Femur (tissue), 1 donor: ENCODE measurements around the gene PCDH9.

ENCODE experiments used
- DNase-seq: peaks from one replicate; pipeline ENCODE4 v3.0.0-alpha.2; 2017

PCDH9 gene

DNA sequence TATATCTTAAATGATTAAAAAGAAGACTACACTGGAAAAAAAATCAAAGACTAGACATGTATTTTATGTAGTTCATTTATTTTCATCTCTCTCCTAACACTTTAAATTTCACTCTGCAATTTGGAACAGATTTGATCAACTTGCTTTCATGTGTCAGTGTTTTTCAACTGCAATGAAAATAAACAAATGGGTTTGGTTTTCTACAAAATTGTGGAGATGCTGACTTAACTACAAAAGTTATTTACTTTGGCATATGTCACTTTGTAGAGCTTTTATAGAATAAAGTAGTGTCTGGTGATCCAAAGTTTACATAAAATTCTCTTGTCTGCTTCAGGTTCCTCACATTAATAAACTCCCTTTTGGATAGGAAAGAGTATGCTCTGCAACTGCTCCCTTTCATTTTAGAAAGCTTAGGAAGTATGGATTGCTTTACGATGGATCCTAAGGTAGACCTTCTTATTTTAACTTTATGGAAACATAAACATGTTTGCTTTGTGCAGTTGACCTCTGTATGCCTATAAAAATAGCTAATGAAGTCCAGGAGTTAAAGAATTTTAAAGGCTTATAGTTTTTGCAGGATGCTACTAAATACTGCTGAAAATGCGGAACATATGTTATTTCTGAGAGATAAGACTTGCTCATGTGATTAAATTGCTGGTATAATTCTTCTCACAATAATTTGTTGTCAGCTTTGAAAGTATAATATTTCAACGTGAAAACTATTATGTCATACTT lies 815.9 kb downstream of the PCDH9 start:
- DNase-seq, result no peak

DNA sequence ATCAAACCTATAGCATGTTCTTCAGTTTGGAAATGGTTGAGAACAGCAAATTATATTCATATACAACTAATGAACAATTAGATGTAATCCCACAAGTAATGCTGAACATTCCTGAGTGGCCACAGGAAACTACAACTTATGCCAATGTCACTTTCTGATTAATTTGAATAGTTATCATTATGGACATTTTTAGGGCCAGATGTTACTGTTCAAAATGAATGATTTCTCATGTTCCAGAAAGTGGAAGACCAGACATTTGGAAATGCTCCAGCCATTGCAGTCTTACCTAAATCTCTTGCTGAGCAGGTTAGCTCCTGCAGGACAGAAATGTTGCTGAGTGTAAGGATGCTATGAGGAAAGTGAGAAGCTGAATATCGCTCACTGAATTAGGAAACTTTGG lies 819.8 kb downstream of the PCDH9 start:
- no peak for DNase-seq

DNA sequence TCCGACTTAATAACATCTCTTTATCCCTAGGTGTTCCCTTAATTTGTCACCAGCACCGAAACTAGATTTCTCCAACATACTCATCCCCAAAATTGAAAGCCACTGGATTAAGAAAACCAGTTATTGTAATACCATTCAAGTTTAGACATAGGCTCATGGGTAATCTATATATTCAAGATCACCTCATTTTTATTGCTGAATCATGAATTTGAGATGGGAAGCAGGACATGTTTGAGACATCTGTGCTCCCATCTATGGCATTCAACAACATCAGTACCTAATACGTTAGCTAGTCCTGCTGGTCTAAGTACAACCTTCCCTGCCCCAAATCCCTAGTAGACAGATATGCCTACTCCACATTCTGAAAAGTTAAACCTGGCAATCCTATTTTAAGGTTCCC lies 820.6 kb downstream of the PCDH9 start:
- DNase-seq, result no peak

DNA sequence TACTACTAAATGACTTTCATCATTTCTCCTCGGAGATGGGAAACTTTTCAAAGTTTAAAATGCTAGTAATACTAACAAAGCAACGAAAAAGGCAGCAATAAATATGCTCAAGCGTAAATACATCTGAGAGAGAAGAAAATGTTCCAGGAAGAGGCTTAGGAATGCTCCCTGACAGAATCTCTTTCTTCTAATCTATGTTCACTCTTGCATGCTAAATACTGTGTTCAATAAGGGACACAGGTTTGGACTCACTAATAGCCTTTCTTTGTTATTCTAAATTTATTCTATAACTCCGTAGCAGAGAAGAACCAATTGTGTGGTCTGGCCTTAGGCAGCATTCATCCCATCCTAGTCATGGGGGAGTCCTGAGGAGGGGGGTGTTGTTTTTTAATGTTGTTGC lies 823.0 kb downstream of the PCDH9 start:
- DNase-seq, result no peak

DNA sequence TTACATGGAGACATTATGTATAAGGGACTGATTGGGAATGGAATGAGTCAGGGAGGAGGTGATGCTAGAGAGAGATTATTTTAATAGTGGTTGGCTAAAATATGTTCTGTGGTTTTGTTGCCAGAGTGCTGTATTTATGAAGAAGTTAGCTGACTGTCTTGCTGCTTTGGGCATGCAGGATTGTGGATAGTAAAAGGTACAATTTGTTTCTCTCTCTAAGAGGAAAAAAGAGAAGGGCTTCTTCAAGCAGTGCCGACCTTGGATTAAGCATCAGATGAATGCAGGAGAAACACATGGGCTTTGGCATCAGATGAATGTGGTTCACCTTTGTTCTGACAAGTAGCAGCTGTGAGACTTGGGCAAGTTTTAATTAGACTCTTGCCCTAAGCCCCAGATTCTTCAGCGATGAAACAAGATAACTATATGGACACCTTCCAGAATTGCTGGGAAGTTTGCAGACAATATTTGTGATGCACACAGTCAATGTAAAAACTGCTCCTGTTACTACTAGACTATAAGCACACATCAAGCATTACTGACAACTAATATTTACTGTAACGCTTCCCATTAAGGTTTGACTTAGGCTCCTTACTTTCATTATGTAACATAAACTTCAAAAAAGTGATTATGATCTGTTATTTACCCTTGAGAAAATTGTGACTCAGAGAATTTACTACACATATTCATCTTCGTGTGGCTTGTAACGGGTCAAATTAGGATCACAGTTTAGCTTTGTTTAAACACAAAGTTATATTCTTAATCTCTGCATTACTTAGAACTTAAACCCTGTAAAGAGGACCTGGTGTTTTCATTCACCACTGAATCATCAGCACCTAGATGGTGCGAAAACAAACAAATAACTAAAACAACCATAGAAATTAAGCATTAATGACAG lies 824.0 kb downstream of the PCDH9 start:
- DNase-seq, result no peak

DNA sequence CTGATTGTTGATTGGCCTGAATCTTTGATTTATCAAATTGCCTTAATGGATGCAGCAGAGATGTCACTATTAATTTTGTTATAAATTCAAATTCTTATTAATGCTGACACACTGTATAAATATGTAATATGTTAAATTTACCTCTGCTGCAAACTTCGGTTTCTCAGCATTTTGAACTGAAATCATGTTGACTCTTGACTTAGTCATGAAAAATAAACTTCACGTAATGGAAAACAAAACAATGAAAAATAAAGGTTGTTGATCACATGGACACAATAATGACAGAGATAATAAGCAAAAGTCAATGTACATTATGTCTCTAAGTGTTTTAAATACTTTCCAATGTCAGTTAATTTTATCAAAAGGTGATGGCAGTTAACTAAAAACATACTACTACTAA lies 827.6 kb downstream of the PCDH9 start:
- DNase-seq, result no peak

DNA sequence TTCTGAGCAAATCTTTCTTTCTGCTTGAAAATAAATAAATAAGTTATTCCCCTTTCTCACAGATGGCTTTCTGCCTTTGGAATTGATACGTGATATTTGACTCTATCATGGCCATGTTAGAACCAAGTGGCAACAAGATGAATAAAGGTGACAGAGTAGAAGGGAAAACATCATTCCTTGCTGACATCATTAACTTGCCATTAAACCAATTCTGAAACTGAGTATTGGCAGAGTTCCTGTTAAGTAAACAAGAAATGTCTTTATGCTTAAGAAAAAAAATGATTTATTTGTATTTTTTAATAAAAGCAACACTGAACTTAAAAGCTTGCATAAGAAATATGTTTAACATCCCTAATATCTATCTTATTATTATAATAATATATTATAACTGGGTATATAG lies 828.1 kb downstream of the PCDH9 start:
- no peak for DNase-seq

DNA sequence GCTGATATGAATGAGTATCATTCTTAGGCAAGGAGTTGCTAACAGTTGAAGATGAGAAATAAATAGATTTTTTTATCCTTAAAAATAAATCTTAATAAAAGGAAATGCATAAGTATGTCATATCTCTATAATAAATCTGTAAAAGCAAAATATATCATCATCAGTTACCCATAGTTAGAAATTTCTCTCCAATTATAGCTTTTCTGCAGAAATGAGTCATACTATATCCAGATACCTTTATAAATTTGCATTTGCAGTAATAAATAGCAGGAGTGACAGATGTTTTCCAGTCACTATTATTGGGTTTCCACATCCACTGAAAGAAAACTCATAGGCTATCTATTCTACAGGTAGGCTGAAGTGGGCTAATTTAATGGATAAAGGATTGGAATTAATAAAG lies 829.8 kb downstream of the PCDH9 start:
- DNase-seq, result no peak

DNA sequence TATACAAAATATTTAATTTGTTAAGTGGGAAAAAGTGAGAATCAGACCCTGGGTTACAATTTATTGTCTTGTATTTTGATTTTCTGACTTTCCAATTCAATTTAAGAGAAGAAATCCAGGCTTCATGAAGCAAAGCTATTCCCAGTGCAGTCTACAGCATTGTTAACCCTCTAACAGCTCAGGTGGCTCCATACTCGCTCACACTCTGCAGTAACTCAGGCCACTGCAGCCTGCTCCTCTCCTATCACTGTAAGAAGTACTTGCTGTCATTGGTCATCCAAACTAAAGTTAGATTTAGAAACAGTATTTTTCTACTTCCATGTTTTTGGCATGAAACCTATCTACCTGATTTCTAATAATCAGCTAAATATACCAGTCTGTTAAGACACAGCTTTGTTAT lies 830.3 kb downstream of the PCDH9 start:
- DNase-seq, result no peak

DNA sequence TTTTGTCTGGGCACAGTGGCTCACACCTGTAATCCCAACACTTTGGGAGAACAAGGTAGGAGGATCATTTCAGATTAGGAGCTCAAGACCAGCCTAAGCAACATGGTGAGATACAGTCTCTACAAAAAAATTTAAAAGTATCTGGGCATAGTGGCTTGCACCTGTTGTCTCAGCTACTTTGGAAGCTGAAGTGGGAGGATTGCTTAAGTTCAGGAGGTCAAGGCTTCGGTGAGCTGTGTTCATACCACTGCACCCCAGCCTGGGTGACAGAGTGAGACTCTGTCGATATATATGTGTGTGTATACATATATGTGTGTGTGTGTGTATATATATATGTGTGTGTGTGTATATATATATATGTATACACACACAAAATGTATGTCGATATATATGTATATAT lies 833.0 kb downstream of the PCDH9 start:
- no peak for DNase-seq

DNA sequence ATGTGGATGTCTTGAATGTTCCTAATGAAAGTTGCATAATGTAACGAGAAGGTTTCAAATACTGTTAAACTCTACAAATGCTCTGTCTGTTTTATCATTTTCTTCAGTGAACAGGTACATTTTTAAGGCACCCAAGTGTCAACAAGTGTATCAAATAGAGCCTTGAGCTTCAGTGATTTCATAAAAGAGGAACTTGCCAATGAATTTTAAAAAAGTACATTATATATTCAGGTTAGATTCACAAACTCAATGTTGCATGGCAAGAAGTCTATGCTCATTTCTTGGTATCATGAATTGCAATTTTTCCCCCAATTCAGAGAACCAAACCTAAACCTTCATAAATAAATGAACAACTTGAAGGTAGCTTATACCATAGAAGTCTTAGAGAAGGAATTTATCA lies 838.8 kb downstream of the PCDH9 start:
- DNase-seq, result no peak

DNA sequence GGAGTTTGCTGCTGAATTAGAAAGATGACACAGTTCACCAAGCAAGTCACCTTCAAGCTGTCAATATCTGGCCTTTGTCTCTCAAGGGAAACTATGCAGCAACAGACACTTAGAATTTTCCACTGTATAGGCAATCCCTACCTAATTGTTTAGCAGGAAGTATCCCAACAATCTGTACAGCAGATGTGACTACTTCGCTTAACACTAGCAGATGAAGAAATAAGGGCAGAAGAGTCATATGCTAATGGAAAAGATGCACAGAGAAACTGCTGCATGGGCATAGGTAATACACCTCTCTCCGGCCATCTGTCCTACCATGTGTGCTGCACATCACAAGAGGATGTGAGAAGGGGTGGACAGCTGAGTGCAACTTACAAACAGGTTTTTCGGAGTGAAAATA lies 851.2 kb downstream of the PCDH9 start:
- no peak for DNase-seq

DNA sequence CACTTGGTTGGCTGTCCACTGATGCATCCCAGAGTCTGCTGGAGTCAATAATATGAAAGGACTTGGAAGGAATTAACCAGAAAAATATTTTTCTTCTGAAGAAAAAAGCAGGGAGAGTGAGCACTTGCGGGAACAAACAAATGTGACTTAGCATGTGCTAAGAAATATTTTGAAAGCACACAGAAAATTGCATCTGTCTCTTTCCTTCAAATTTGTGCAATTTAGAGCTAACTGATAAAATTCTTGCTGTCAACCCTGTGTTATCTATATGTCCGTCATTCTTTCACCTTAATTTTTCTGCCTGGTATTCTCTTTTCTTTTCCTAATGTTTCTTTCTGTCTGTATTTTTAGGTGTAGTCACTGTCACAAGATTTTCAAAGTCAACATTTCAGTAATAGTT lies 852.6 kb downstream of the PCDH9 start:
- no peak for DNase-seq

DNA sequence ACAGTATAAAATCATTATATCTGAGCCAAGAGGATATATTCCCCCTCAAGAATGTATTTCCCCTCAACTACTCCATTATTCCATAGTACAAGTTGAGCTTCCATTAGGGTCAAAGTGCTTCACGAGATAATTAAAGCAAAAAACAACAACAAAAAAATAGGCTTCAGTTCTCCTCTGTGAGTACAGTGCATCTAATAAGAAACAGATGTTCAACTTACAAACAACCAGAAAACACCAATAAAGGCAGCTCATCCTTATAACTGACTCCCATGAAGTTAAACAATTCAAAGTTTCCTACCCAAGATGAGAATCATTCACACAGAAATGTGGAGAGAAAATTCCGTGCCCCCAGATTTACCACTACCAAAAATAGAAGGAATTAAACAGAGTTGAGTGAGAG lies 854.4 kb downstream of the PCDH9 start:
- no peak for DNase-seq

DNA sequence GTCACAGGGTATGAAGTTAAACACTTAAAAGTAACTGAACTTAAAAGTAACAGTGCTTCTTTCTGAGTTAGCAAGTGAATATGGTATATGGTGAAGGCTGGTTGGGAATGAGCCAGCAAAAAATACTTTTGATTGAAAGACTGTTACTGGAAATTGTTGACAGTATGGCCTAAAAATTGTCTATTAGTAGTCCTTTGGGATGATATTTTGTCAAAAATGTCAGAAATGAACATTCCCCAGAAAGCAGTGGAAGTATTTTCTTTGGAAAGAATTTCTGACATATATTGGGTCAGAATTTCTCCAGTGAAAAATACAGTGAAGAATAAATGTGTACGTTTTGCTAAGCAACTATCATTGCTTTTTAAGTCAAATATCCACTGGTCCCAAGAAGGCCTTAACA lies 860.5 kb downstream of the PCDH9 start:
- DNase-seq, result no peak

DNA sequence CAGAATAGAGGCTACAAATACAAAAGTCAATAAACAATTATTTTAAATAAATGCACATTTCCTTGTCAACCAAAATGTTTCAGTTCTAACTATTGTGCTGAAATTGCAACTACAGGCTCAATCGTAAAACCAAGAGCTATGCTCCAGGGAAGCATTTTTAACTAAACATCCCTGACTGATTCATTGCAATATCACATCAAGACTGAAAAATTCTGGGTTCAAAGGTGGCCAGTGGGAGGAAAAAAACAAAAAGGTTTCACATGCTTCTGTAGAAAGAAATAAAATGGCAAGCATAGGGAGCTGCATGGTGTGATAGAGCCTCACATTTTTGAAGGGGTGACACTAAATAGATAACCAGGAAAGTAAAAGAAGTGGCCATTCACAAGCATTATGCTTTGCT lies 862.8 kb downstream of the PCDH9 start:
- no peak for DNase-seq

DNA sequence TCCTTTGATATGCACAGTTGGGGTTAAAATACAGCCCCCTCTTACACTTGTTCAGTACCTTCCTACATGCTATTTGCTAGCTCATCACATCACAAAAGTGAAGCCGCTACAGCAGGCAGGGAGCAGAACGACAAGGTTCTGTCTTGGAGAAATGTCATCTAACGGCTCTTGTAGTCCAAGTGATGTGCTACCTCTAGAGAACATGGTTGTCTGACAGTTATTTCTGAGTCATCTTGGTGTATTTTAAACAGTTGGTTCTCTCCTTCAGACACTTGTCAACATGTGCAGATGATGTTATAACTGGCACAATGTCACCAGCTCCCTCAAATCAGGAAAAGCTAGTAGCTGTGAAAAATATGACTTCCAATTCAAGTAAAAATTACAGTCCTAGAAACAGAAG lies 865.0 kb downstream of the PCDH9 start:
- no peak for DNase-seq

DNA sequence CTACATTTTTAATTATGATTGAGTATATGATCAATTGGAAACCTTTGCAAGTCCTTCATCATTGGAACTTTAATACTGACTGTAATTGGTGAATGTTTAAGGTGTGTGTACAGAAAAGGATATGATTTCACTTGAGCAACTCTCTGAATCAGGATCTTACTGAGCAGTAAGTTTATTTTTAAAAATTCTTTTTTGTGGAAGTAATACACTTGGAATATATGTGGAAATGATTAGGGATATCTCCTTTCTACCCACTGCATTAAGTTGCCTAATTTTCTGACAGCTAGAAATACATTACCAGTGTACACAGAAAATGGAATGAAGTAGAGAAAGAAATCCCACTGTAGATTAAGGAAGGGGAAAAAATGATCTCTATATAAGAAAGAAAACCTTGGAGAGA lies 865.8 kb downstream of the PCDH9 start:
- no peak for DNase-seq

DNA sequence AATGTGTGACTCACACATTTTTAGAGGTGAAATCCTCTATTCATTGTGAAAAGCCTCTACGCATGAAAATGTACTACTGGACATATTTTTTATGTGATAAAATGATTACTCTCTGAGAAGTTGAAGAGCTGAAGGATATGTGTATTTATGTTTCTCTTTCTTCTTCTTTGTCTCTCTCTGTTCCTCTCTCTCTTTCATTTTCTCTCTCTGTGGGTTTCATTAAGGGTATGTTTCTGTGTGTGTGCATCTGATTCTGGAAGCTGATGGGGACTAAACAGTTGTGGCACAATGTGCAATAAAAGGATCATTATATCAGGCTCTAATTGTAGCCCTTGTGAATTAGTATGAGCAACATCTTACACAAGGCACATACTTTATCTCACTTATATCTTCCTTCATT lies 867.7 kb downstream of the PCDH9 start:
- DNase-seq, result no peak

DNA sequence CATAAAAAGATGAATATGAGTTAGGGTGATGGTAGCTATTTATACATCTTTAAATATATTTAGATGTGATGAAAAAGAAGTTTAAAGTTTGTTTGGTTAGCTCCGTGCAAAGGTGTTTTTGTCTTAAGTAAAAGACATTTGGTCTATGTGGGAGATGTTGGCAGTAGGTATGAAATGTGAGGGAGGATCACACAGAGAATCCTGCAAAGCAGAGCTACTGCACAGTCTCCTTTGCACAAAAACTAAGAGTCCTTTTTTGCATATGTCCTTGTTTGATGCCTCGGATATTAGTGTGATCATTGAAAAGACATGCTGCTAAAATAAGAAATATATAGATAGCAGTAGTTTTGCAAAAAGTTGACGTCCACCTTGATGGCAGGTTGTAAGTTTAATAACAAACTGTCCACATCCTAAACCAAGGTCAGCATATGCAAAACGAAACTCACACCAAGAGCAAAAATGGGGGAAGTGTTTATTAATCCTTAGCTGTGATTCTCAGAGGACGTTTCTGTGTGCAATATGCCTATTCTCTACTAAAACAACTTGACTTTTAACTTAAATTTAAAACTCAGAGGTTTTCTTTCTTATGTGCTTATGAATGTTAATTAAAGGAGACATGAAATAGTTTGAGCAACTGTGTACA lies 870.1 kb downstream of the PCDH9 start:
- DNase-seq, result no peak

DNA sequence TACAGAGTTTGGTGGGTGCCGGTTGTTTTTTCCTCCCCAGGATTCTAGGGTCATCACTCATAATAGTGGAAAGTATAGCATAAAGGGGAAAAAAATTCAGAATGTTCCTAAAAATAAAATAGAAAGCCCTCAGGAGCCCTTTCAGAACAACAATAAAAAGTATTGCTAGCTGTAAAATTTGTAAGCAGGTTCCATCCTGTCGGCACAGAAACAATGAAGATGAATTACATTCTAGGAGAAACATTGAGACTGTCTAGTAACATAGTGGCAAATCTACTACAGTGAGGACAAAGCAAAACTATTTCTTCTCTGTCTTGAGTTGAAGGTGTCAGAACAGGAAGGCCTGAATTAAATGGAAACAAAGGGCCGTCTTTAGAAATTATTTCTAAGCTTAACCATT lies 870.7 kb downstream of the PCDH9 start:
- DNase-seq, result no peak

DNA sequence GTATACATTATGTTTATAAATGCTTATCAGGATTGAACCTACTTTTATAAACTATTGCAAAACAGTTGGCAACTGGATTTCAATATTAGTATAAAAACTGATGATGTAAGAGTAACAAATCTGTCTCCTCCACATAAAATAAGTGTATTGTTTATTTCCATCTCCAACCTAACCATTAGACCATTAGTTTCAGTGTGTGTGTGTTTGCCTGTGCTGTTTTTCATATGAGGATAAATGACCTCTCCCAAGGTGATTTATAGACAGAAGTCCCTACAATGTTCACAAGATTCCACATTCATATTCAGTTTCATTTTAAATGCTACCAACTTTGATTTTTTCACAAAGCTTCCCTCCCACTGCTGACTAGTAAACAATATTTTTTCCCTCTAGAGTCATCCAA lies 871.6 kb downstream of the PCDH9 start:
- no peak for DNase-seq

DNA sequence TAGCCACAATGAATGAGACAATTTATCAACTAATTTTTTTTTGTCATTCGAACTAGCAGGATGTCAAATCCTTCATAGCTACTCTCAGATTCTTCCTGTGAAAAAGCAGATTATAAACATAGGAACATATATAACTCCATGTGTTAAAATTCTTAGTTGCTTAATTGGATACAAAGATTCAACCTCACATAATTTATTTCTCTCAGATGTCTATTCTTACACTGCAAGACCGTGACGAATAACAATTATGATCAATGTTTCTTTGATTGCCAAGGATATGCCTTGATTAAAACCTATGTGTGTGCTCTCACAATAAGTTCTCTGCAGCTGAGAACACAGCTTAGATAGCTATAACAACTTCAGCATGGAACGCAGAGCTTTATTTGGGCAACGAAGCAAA lies 872.7 kb downstream of the PCDH9 start:
- DNase-seq, result no peak
